ENCODE data around the gene UPP2. TPM values are rescaled to one million over a fixed set of nuclear protein-coding genes. Genes with fewer than 3 reads are reported as not detected.

Gene UPP2
- total and polyA plus RNA-seq, 2 of the 8 experiments (the other 6 are each of a cell fraction or from before 2014, with no cell fraction given), result not detected

GRCh38 chr2:158135096-158135495 lies 33.4 kb downstream of the UPP2 start:
- CTCF ChIA-PET (ENCODE audit: partially characterized antibody), result no interaction called here
- WGBS, 2 experiments (ENCODE audit: extremely low coverage in 1 of 2, insufficient coverage in 1 of 2, insufficient read length in 1 of 2, insufficient replicate concordance in 2 of 2, low coverage in 1 of 2, low lambda C conversion rate in 2 of 2, missing lambda C conversion rate in 1 of 2), result 84% methylated on average over 1 of the region's 1 CpG; no CpG with 5 or more reads in 1 of the 2 experiments

More at GRCh38 chr2:158135096-158135495, 33.4 kb downstream of the UPP2 start:
- Histone ChIP-seq H3K4me2 (ENCODE audit: insufficient read depth in 1 of 2, low read depth in 2 of 2, low read length in 2 of 2) (no peak overlapping the region), H3K4me3 (ENCODE audit: extremely low read depth in 1 of 4, insufficient read depth in 2 of 4, low read depth in 3 of 4, low read length in 4 of 4) (no peak overlapping the region), H3K9ac (replicated peaks in 1 of 4; ENCODE audit: extremely low read depth in 1 of 4, low read depth in 3 of 4, low read length in 3 of 4) (no peak overlapping the region), H3K36me3 (ENCODE audit: control insufficient read depth in 2 of 4, insufficient read depth in 4 of 4, low read length in 3 of 4) (no peaks in the 10 kb centered on the region), H3K79me1 (ENCODE audit: low read depth, low read length) (no peaks in the 10 kb centered on the region), H3K9me3 (ENCODE audit: insufficient read depth in 2 of 2, low read depth in 1 of 2, low read length in 1 of 2) (no peaks in the 10 kb centered on the region), H3K23me2 (ENCODE audit: low read depth, low read length) (no peaks in the 10 kb centered on the region), H4K91ac (replicated peaks; ENCODE audit: insufficient read length, low read length) (no peak overlapping the region), H2BK15ac (ENCODE audit: low read length) (no peak overlapping the region), H3K14ac (ENCODE audit: insufficient read length) (no peak overlapping the region), H2BK20ac (ENCODE audit: low read length) (no peak overlapping the region), H4K20me1 (replicated peaks in 1 of 2; ENCODE audit: control insufficient read depth in 1 of 2, insufficient read depth in 2 of 2, low read length in 2 of 2) (no peaks in the 10 kb centered on the region), H3K4ac (replicated peaks; ENCODE audit: insufficient read length, low read depth, low read length) (no peak overlapping the region), H2AK5ac (ENCODE audit: low read depth, low read length) (no peak overlapping the region), H4K5ac (ENCODE audit: insufficient read length, low read depth, low read length) (no peak overlapping the region), H3K4me1 (replicated peaks in 1 of 4; ENCODE audit: control insufficient read depth in 3 of 4, insufficient read depth in 4 of 4, low read length in 3 of 4) (no peaks in the 10 kb centered on the region), H3K56ac (replicated peaks; ENCODE audit: insufficient read length, low read depth, low read length) (no peak overlapping the region), H3K79me2 (ENCODE audit: control insufficient read depth in 1 of 2, insufficient read depth in 2 of 2, low read length in 2 of 2) (no peaks in the 10 kb centered on the region), H4K8ac (ENCODE audit: extremely low read depth, insufficient read depth, low read length) (no peak overlapping the region), H2BK120ac (replicated peaks; ENCODE audit: low read depth, low read length) (no peak overlapping the region), H2BK12ac (ENCODE audit: low read depth, low read length) (no peak overlapping the region), H3K27ac (ENCODE audit: low read depth, low read length) (no peak overlapping the region), H2AFZ (ENCODE audit: low read length) (no peak overlapping the region), H2BK5ac (ENCODE audit: low read depth, low read length) (no peak overlapping the region), H3K18ac (ENCODE audit: extremely low read depth, low read length) (no peak overlapping the region), H3K23ac (ENCODE audit: insufficient read length) (no peak overlapping the region), H3K27me3 (replicated peaks in 1 of 4; ENCODE audit: control insufficient read depth in 3 of 4, extremely low read depth in 1 of 4, insufficient read depth in 3 of 4, low read length in 3 of 4) (no peaks in the 10 kb centered on the region)
- no peak for DNase-seq (ENCODE audit: low read depth in 1 of 2, low spot score in 2 of 2)
- TF ChIP-seq TCF12 (IDR thresholded peaks at IDR 0.05; ENCODE audit: low read depth, low read length), result no peak
- no peak for TF ChIP-seq TAF7 (optimal IDR thresholded peaks at IDR 0.05; ENCODE audit: borderline replicate concordance, low read depth, low read length)
- no peak for TF ChIP-seq CHD1 (IDR thresholded peaks at IDR 0.05; ENCODE audit: low read depth, low read length)
- TF ChIP-seq CBX5 (IDR thresholded peaks at IDR 0.05; ENCODE audit: low read depth, low read length), result no peak
- no peak for TF ChIP-seq KDM5A (IDR thresholded peaks at IDR 0.05; ENCODE audit: low read length)
- TF ChIP-seq ATF3 (IDR thresholded peaks at IDR 0.05; ENCODE audit: insufficient read depth, low read depth, low read length), result no peak
- no peak for TF ChIP-seq CEBPB (IDR thresholded peaks at IDR 0.05; ENCODE audit: low read depth, low read length)
- no peak for TF ChIP-seq BRCA1 (IDR thresholded peaks at IDR 0.05; ENCODE audit: low read depth, low read length)
- TF ChIP-seq KDM4A (IDR thresholded peaks at IDR 0.05; ENCODE audit: low read depth, low read length, severe bottlenecking), result no peak
- TF ChIP-seq SUZ12 (IDR thresholded peaks at IDR 0.05; ENCODE audit: low read length), result no peak
- no peak for TF ChIP-seq ASH2L (IDR thresholded peaks at IDR 0.05; ENCODE audit: low read length)
- TF ChIP-seq BACH1 (IDR thresholded peaks at IDR 0.05; ENCODE audit: low read length), result no peak
- TF ChIP-seq JUN (IDR thresholded peaks at IDR 0.05; ENCODE audit: low read depth, low read length), result no peak
- FAIRE-seq, result no peak
- POLR2A ChIA-PET (ENCODE audit: partially characterized antibody), result no interaction called here
